HG02759 (cell line): ENCODE data around the gene MYO1H.
"Not testable (repeated sequence)": the region's sequence is repeated elsewhere in the genome, so short reads cannot be mapped to it uniquely, and the experiment has no call there.

ENCODE experiments used
- ATAC-seq: cut with Tn5 transposase; IDR thresholded peaks from one replicate; pipeline ENCODE4 v1.9.1; 2021; ENCODE audit warnings: mild to moderate bottlenecking, moderate library complexity; ENCODE audit not compliant: unreplicated experiment

Gene MYO1H

GRCh38 chr12:109466305-109466704 lies 118.6 kb downstream of the MYO1H start:
- no peak for ATAC-seq

DNA sequence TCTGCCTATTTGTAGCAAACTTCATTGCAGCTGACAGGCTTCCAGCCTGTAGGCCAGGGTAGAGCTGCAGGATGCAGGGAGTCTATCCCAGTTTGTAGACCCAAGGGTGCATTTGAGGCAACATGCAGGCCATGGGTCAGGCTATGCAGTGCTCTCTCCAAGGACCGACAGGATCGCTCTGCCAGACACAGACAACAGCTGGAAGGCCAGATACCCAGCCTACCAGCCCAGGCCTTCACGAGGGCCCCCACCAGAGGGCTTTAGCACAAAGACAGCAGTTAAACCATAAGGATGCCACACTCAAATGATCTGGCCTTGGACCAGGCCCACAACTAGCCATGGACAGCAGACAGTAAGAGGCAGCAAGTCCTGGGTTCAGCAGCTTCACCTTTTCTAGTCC lies 119.1 kb downstream of the MYO1H start:
- no peak for ATAC-seq

DNA sequence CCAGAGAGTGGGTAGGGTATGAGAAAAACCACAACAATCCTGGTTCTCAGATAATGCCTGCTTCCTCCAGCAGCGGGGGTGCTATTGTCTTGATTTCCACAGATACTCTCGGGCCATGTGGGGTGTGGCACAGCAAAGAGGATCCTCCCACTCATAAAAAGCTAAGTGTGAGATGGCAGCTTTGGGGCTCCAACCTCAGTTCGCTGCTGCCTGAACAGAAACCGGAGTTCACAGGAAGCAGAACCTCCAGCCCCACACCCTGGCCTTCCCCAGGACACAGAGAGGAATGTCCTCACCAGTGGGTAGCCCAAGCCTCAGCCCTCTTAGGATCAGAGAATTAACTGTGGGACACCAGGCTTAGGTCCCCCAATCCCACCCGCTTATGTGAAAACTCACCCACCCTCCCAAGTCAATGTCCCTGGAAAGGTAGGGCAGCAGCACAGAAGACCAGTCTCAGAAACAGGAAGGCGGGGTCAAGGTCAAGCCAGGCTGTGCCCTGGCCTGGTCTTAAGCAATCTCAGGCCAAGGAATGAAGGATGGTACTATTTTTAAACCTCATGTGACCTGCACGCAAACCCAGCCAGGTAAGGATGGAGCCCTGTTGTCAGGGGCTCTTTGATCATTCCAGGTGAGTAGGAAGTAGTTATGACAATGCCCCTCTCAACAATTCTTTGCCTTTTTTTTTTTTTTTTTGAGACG lies 120.4 kb downstream of the MYO1H start:
- ATAC-seq, result no peak

GRCh38 chr12:109469517-109469916 lies 121.8 kb downstream of the MYO1H start:
- no peak for ATAC-seq

DNA sequence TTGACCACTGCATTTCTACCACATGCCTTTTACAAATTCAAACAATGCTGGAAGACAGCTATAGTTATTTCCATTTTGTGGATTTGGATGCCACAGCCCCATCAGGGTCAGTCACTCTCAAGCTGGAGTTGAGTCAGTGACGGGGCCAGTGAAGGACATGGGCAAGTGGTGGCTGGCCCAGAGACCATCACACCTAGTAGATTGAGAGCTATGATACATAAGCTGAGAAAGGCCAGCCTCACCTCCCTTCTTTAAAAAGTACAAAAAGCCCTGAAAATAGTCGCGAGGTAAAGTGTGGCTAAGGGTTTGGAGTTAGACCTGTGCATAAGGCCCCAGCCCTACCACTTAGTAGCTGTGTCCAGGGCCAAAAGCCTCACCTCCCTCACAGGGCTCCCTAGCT lies 125.3 kb downstream of the MYO1H start:
- ATAC-seq, result no peak

- ATAC-seq, result not testable (repeated sequence)
These were observed 126.0 kb downstream of the MYO1H start for GRCh38 chr12:109473526-109474270.

DNA sequence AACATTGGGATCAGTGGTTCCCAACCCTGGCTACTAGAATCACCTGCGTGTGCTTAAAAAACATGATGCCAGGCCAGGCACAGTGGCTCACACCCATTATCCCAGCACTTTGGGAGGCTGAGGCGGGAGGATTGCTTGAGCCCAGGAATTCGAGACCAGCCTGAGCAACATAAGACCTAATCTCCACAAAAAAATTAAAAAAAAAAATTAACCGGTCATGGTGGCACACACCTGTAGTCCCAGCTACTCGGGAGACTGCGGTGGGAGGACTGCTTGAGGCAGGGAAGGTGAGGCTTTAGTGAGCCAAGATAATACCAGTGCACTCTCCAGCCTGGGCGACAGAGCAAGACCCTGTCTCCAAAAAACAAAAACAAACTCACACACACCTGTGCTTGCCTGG lies 127.4 kb downstream of the MYO1H start:
- ATAC-seq, result no peak

GRCh38 chr12:109475993-109476806 lies 128.5 kb downstream of the MYO1H start:
- no peak for ATAC-seq

DNA sequence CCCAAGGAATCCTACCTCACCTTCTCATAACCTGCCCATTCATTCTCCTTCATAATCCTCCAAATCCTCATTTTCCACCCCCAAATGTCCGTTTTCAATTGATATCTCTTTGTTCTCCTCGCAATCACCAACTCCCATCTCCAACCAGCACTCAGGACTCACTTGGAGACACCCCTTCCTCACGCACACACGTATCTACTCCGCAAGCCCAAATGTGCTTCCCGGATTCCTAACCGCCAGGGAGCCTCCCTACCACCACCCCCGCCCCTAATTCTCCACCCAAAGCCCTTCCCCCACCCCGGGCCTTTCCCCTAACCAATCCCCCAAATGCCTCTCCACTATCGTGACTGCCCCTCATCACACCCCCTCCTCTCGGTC lies 129.1 kb downstream of the MYO1H start:
- ATAC-seq, result no peak

DNA sequence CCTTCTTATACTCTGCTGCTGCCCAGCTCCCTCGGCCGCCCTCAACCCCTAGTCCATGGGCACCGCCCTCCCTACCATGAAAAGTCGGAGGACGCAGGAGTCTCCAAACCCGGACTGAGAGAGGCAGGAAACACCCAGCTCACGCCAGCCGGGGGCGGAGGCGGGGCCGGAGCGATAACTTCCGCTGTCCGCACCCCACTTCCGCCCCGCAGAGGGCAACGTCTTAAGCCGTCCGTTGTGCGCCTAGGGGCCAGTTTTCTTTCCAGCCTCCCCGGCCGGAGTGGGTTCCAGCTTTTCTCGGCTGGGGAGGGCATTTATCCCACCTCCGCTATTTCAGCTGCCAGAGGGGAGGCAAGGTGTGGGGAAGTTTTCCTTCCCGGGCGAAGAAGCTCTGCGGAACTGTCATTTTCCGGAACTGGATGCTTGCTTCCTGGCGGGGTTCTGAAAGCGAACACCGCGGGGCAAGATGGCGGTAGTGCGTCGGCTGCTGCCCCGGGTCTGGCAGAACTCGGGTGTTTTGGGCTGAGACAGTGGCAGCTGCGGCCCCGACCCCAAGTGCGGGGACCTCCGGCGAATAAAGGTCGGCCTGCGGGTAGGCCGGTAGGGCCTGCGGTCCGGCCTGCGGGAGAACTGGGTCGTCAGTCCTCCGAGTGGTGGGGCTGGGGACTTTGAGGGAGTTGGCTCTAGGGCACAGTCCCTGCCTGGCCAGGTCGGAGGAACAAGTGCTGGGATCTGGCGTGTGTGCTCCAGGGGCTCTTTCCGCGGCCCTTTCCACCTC lies 129.7 kb downstream of the MYO1H start, which contains the start of the genes KCTD10 and UBE3B:
Gene KCTD10, minus strand, starts transcription at position 116 of the 778 bp plus-strand sequence. Its CDS starts 38 bp downstream, at position 78.
Gene UBE3B, plus strand, starts transcription at position 450 of the 778 bp plus-strand sequence. CDS start 5,918 bp downstream, outside the sequence.
- peak; percentile 94 for ATAC-seq

DNA sequence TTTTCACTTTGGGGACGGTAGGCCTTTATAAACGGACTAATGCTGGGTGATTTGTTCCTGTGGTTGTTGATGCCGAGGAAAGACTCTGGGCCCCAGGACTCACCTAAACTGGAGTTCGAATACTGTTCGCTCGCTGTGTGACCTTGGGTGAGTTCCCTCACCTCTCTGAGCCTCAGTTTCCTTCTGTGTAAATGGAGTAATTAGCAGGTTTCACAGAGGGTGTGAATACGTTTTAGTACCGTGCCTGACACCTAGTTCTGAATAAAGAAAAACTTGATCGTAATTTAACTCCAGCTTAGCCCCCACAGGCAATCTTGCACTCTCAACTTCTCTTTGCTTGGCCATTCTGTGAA lies 130.2 kb downstream of the MYO1H start:
- no peak for ATAC-seq

DNA sequence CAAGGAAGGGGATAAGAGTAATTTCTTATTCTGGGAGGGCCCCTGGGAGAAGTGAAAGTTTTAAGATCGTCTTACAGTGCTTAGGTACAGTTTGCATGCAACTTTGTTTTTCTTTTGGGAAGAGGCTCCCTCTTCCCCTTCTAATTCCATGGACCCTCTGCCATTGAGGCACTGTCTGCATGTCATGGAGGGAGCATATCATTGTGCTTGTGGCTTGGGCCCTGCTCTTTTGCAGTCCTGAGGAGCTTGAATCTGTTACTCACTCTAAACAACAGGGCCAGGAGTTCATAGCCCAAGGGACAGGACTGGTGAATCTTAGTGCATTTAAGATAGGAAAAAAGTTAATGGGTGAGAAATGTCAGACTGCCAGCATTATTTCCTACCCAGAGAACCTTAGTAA lies 132.1 kb downstream of the MYO1H start:
- no peak for ATAC-seq

DNA sequence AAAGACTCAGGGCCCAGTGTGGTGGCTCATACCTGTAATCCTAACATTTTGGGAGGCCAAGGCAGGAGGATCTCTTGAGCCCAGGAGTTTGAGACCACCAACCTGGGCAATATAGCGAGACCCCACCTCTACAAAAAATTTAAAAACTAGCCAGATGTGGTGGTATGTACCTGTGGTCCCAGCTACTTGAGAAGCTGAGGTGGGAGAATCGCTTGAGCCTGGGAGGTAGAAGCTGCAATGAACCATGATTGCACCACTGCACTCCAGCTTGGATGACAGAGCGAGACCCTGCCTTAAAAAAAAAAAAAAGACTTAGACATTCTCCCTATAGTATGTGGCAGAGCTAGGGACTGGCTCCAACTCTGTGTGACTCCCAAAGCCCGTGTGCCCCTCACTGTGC lies 132.7 kb downstream of the MYO1H start:
- ATAC-seq, result no peak

GRCh38 chr12:109481863-109482262 lies 134.2 kb downstream of the MYO1H start:
- no peak for ATAC-seq

GRCh38 chr12:109482491-109482890 lies 134.8 kb downstream of the MYO1H start:
- no peak for ATAC-seq

- no peak for ATAC-seq
These were observed 135.2 kb downstream of the MYO1H start for GRCh38 chr12:109482894-109483293.

DNA sequence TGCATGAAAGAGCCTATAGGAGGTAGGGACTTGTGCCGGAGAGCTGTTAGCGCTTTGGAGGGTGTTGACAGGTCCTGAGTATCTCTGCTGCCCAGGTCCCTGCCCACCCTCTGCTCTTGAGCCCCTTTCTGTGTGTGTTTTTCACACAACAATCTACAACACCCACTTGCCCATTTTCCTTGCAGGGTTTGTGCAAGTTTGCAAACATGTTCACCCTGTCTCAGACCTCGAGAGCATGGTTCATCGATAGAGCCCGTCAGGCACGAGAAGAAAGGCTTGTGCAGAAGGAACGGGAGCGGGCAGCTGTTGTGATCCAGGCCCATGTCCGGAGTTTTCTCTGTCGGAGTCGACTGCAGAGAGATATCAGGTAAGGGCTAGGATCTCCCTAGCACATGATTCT lies 135.6 kb downstream of the MYO1H start:
- ATAC-seq, result no peak

DNA sequence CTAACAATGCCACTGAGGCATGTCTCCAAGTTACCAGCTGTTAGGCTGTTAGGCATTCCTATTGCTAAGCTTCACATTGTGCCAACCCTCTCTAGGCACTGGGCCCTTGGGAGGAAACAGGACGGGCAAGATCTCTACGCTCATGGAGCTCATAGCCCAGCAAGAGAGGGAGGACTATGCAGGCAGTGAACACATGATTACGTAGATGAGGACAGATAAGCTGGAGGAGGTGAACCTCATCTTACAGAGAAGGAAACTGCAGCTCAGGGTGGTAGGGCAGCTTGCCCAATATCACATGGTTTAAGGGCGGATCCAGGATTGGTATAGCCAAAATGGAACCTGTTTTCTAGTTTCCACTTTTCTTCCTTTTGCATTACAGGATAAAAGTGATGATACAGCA lies 137.5 kb downstream of the MYO1H start:
- no peak for ATAC-seq

GRCh38 chr12:109487181-109488050 lies 139.7 kb downstream of the MYO1H start:
- no peak for ATAC-seq
